Fibroblast of skin of back (primary cell): Measurements from ENCODE around the gene INPP4B.

ENCODE experiments used
- DNase-seq: peaks from one replicate; pipeline ENCODE4 v3.0.0-alpha.2; 2013

INPP4B gene

GRCh38 chr4:142331646-142332045, 514.5 kb downstream of the INPP4B start:
- peak; percentile 3 for DNase-seq

- DNase-seq, result no peak
Measured at GRCh38 chr4:142331132-142331531, 515.0 kb downstream of the INPP4B start.

- DNase-seq, result no peak
Measured at GRCh38 chr4:142330311-142330710, 515.8 kb downstream of the INPP4B start.

- no peak for DNase-seq
Measured at GRCh38 chr4:142329313-142329712, 516.8 kb downstream of the INPP4B start.

GRCh38 chr4:142326181-142326580, 519.9 kb downstream of the INPP4B start:
- no peak for DNase-seq

- no peak for DNase-seq
Measured at GRCh38 chr4:142324572-142324971, 521.5 kb downstream of the INPP4B start.

GRCh38 chr4:142322996-142323395, 523.1 kb downstream of the INPP4B start:
- peak; percentile 6 for DNase-seq

- DNase-seq, result peak; percentile 33
Measured at GRCh38 chr4:142318280-142318679, 527.8 kb downstream of the INPP4B start.

GRCh38 chr4:142316913-142317312, 529.2 kb downstream of the INPP4B start:
- DNase-seq, result no peak

- no peak for DNase-seq
Measured at GRCh38 chr4:142316025-142316424, 530.1 kb downstream of the INPP4B start.

- no peak for DNase-seq
Measured at GRCh38 chr4:142314686-142315085, 531.4 kb downstream of the INPP4B start.

- DNase-seq, result no peak
Measured at GRCh38 chr4:142314247-142314646, 531.9 kb downstream of the INPP4B start.

GRCh38 chr4:142312391-142312790, 533.7 kb downstream of the INPP4B start:
- DNase-seq, result no peak

- no peak for DNase-seq
Measured at GRCh38 chr4:142311916-142312315, 534.2 kb downstream of the INPP4B start.

- no peak for DNase-seq
Measured at GRCh38 chr4:142309772-142310171, 536.3 kb downstream of the INPP4B start.

- DNase-seq, result no peak
Measured at GRCh38 chr4:142307857-142308256, 538.2 kb downstream of the INPP4B start.

- no peak for DNase-seq
Measured at GRCh38 chr4:142297313-142297712, 548.8 kb downstream of the INPP4B start.

- peak; percentile 16 for DNase-seq
Measured at GRCh38 chr4:142293536-142293935, 552.6 kb downstream of the INPP4B start.

- no peak for DNase-seq
Measured at GRCh38 chr4:142292231-142292630, 553.9 kb downstream of the INPP4B start.

- no peak for DNase-seq
Measured at GRCh38 chr4:142291299-142292050, 554.6 kb downstream of the INPP4B start.

GRCh38 chr4:142287371-142287770, 558.7 kb downstream of the INPP4B start:
- DNase-seq, result no peak

GRCh38 chr4:142285222-142285583, 560.9 kb downstream of the INPP4B start:
- no peak for DNase-seq

- DNase-seq, result no peak
Measured at GRCh38 chr4:142284402-142285221, 561.5 kb downstream of the INPP4B start.

GRCh38 chr4:142282870-142283431, 563.1 kb downstream of the INPP4B start:
- no peak for DNase-seq
